IPS-18a (cell line): ENCODE data around the gene KCNH6.

Source experiments
- H3K27ac ChIP-seq: one replicate; pipeline ENCODE4 v1.5.1; 2013; ENCODE audit warnings: low read length
- H3K27me3 ChIP-seq: one replicate; pipeline ENCODE4 v1.6.1; 2013; ENCODE audit warnings: mild to moderate bottlenecking, low read length; ENCODE audit not compliant: control insufficient read depth, insufficient read depth
- H3K36me3 ChIP-seq: one replicate; pipeline ENCODE4 v1.6.1; 2013; ENCODE audit warnings: low read depth, low read length; ENCODE audit not compliant: control insufficient read depth
- H3K4me1 ChIP-seq: one replicate; pipeline ENCODE4 v1.6.1; 2013; ENCODE audit warnings: low read depth, low read length; ENCODE audit not compliant: control insufficient read depth
- H3K4me3 ChIP-seq: one replicate; pipeline ENCODE4 v1.5.1; 2013; ENCODE audit warnings: low read length
- H3K9ac ChIP-seq: one replicate; pipeline ENCODE4 v1.6.1; 2013; ENCODE audit warnings: mild to moderate bottlenecking, low read length, moderate library complexity
- H3K9me3 ChIP-seq: one replicate; pipeline ENCODE4 v1.6.1; 2013; ENCODE audit warnings: low read depth, low read length; ENCODE audit not compliant: control insufficient read depth

Gene KCNH6

GRCh38 chr17:63500543-63501390, 22.4 kb upstream of the KCNH6 start:
- H3K36me3 ChIP-seq: no peaks in the 10 kb centered on the region
- no peak overlapping the region for H3K9ac ChIP-seq
- no peaks in the 10 kb centered on the region for H3K27me3 ChIP-seq
- H3K27ac ChIP-seq: no peak overlapping the region
- no peaks in the 10 kb centered on the region for H3K9me3 ChIP-seq
- H3K4me1 ChIP-seq: no peaks in the 10 kb centered on the region
- H3K4me3 ChIP-seq: no peak overlapping the region

- Histone ChIP-seq H3K9ac (no peak overlapping the region), H3K9me3 (no peaks in the 10 kb centered on the region), H3K36me3 (no peaks in the 10 kb centered on the region), H3K27me3 (no peaks in the 10 kb centered on the region), H3K27ac (no peak overlapping the region), H3K4me1 (no peaks in the 10 kb centered on the region), H3K4me3 (no peak overlapping the region)
These were observed 19.8 kb upstream of the KCNH6 start for GRCh38 chr17:63503341-63503705.

DNA sequence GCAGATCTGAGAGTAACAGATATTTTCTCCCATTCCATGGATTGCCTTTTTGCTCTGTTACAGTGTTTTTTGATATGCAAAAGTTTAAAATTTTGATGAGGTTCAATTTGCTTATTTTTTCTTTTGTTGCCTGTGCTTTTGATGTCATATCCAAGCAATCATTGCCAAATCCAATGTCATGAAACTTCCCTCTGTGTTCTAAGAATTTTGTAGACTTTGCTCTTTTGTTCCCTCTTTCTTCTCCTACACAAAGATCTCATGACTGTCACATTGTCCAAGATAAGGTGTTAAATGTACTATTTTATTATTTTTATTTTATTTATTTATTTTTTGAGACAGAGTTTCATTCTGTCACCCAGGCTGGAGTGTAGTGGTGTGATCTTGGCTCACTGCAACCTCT, 18.9 kb upstream of the KCNH6 start:
- H3K4me1 ChIP-seq: no peaks in the 10 kb centered on the region
- H3K9me3 ChIP-seq: no peaks in the 10 kb centered on the region
- H3K27me3 ChIP-seq: no peaks in the 10 kb centered on the region
- no peak overlapping the region for H3K9ac ChIP-seq
- H3K27ac ChIP-seq: no peak overlapping the region
- H3K36me3 ChIP-seq: no peaks in the 10 kb centered on the region
- no peak overlapping the region for H3K4me3 ChIP-seq

DNA sequence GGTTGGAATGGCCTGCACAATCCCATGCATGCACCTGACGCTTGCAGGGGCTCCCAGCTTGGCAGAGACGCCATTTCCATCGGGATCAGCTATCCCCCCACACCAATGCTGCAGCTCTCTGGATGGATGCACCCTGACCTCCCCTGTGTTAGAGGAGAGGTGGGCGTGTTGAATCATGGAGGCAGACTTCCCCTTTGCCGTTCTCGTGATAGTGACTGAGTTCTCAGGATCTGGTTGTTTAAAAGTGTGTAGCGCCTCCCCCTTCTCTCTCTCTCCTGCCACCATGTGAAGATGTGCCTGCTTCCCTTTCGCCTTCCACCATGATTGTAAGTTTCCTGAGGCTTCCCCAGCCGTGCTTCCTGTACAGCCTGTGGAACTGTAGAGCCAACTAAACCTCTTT, 17.8 kb upstream of the KCNH6 start:
- no peak overlapping the region for H3K27ac ChIP-seq
- no peaks in the 10 kb centered on the region for H3K27me3 ChIP-seq
- no peaks in the 10 kb centered on the region for H3K9me3 ChIP-seq
- no peaks in the 10 kb centered on the region for H3K36me3 ChIP-seq
- no peak overlapping the region for H3K4me3 ChIP-seq
- no peaks in the 10 kb centered on the region for H3K4me1 ChIP-seq
- H3K9ac ChIP-seq: no peak overlapping the region

DNA sequence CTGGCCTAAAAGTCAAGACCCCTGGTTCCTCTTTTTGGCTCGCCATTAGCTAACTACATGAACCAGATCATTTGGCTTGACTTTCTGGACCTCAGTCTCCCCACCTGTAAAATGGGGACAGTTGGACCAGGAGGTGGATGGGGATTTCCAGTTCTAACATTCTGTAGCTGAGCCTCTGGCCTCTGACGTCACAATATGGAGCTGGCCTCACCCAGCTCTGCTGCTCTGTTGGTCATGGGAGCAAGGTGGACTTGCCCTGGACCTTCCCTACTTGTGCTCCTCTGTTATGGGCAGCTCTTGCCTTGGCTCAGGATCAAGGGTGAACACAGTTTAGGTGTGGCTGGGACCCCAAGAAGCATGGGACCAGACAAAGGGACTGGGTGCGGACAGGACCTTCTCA, 16.5 kb upstream of the KCNH6 start:
- H3K4me3 ChIP-seq: no peak overlapping the region
- H3K9ac ChIP-seq: no peak overlapping the region
- H3K9me3 ChIP-seq: no peaks in the 10 kb centered on the region
- H3K4me1 ChIP-seq: no peaks in the 10 kb centered on the region
- no peak overlapping the region for H3K27ac ChIP-seq
- no peaks in the 10 kb centered on the region for H3K27me3 ChIP-seq
- no peaks in the 10 kb centered on the region for H3K36me3 ChIP-seq

GRCh38 chr17:63511331-63511730, 11.8 kb upstream of the KCNH6 start:
- no peaks in the 10 kb centered on the region for H3K4me1 ChIP-seq
- no peaks in the 10 kb centered on the region for H3K9me3 ChIP-seq
- H3K36me3 ChIP-seq: no peaks in the 10 kb centered on the region
- no peak overlapping the region for H3K27ac ChIP-seq
- no peaks in the 10 kb centered on the region for H3K27me3 ChIP-seq
- H3K9ac ChIP-seq: no peak overlapping the region
- H3K4me3 ChIP-seq: no peak overlapping the region

DNA sequence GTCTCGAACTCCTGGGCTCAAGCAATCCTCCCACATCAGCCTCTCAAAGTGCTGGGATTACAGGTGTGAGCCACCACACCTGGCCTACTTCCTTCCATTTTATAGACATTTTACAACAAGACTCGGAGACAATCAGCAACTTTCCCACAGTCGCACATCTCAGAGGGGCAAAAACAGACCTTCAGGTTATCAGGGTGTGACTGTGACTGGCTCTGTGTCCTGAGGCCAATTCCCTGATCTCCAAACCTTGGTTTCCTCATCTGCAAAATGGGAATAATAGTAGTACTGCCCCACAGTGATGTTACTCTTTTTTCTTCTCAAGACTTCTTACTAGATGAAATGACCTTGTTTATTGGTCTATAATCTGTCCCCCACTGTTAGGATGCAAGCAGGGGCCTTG, 10.8 kb upstream of the KCNH6 start:
- Histone ChIP-seq H3K36me3 (no peaks in the 10 kb centered on the region), H3K27me3 (no peaks in the 10 kb centered on the region), H3K9me3 (no peaks in the 10 kb centered on the region), H3K4me1 (no peaks in the 10 kb centered on the region), H3K27ac (no peak overlapping the region), H3K4me3 (no peak overlapping the region), H3K9ac (no peak overlapping the region)

- H3K4me3 ChIP-seq: no peak overlapping the region
- H3K9me3 ChIP-seq: no peaks in the 10 kb centered on the region
- H3K4me1 ChIP-seq: no peaks in the 10 kb centered on the region
- H3K9ac ChIP-seq: no peak overlapping the region
- H3K27ac ChIP-seq: no peak overlapping the region
- H3K36me3 ChIP-seq: no peaks in the 10 kb centered on the region
- H3K27me3 ChIP-seq: no peaks in the 10 kb centered on the region
These were observed 10.1 kb upstream of the KCNH6 start for GRCh38 chr17:63512896-63513644.

DNA sequence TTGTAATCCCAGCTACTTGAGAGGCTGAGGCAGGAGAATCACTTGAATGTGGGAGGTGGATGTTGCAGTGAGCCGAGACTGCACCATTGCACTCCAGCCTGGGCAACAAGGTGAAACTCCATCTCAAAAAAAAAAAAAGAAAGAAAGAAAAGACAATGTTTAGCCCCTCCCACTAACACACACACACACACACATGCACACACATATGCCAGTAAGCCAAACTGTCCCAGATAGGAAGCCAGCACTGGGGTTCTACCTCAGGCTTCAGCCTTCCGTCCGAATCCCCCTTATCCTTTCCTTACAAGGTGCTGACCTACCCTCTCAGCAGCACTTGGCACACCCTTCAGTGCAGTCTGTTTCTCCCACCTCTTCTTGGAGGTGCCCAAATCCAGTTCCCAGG, 8.7 kb upstream of the KCNH6 start:
- H3K36me3 ChIP-seq: no peaks in the 10 kb centered on the region
- H3K9me3 ChIP-seq: no peaks in the 10 kb centered on the region
- no peaks in the 10 kb centered on the region for H3K27me3 ChIP-seq
- H3K4me3 ChIP-seq: no peak overlapping the region
- no peak overlapping the region for H3K27ac ChIP-seq
- no peak overlapping the region for H3K9ac ChIP-seq
- H3K4me1 ChIP-seq: no peaks in the 10 kb centered on the region

- H3K9ac ChIP-seq: no peak overlapping the region
- no peaks in the 10 kb centered on the region for H3K27me3 ChIP-seq
- no peaks in the 10 kb centered on the region for H3K4me1 ChIP-seq
- no peaks in the 10 kb centered on the region for H3K9me3 ChIP-seq
- no peak overlapping the region for H3K4me3 ChIP-seq
- H3K36me3 ChIP-seq: no peaks in the 10 kb centered on the region
- no peak overlapping the region for H3K27ac ChIP-seq
These were observed 8.2 kb upstream of the KCNH6 start for GRCh38 chr17:63514974-63515373.

- no peak overlapping the region for H3K9ac ChIP-seq
- H3K27ac ChIP-seq: no peak overlapping the region
- H3K4me3 ChIP-seq: no peak overlapping the region
- H3K9me3 ChIP-seq: no peaks in the 10 kb centered on the region
- H3K36me3 ChIP-seq: no peaks in the 10 kb centered on the region
- no peaks in the 10 kb centered on the region for H3K27me3 ChIP-seq
- no peaks in the 10 kb centered on the region for H3K4me1 ChIP-seq
These were observed 7.7 kb upstream of the KCNH6 start for GRCh38 chr17:63515426-63515825.
